Measurements from ENCODE around the gene KLF13. TPM values are rescaled to one million over a fixed set of nuclear protein-coding genes. Genes with fewer than 3 reads are reported as not detected.

Gene KLF13
- total RNA-seq, 1 experiment from 2014 or later, result 14.1 TPM

DNA sequence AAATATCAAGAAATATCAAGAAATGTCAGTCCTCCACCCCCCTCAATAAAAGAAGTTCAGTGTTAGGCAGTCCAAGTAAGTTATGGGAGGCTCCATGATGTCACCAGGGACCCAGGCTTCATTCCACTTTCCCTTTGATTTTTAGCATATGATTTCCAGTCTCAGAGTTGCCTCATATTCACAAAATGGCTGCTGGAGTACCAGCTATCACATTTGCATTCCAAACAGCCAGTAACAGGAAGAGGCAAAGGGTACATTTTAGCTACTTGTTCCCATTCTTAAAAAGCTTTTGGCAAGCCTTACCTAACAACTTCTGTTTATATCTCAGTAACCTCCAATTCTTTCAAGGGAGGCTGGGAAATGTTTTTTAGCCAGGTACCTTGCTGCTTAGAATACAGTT, 13.4 kb upstream of the KLF13 start:
- CTCF ChIA-PET, result no interaction called here
- H3K36me3 Mint-ChIP-seq (ENCODE audit: insufficient read depth, unreplicated experiment), result no peaks in the 10 kb centered on the region
- BruUV-seq (replicated peaks), result no TSS peak
- intact Hi-C loops (cut with micrococcal nuclease; ENCODE audit: unreplicated experiment), result no loop called here
- DNase-seq, result no peak
- no peaks in the 10 kb centered on the region for H3K4me1 Mint-ChIP-seq (ENCODE audit: low read depth, unreplicated experiment)
- H3K27me3 Mint-ChIP-seq (ENCODE audit: unreplicated experiment), result no peaks in the 10 kb centered on the region
- H3K9me3 Mint-ChIP-seq (ENCODE audit: low read depth, unreplicated experiment), result no peaks in the 10 kb centered on the region
- no peak overlapping the region for H3K4me3 Mint-ChIP-seq (ENCODE audit: low read depth, unreplicated experiment)
- H3K27ac Mint-ChIP-seq (ENCODE audit: unreplicated experiment), result no peak overlapping the region
- TF ChIP-seq, protein P1, sequence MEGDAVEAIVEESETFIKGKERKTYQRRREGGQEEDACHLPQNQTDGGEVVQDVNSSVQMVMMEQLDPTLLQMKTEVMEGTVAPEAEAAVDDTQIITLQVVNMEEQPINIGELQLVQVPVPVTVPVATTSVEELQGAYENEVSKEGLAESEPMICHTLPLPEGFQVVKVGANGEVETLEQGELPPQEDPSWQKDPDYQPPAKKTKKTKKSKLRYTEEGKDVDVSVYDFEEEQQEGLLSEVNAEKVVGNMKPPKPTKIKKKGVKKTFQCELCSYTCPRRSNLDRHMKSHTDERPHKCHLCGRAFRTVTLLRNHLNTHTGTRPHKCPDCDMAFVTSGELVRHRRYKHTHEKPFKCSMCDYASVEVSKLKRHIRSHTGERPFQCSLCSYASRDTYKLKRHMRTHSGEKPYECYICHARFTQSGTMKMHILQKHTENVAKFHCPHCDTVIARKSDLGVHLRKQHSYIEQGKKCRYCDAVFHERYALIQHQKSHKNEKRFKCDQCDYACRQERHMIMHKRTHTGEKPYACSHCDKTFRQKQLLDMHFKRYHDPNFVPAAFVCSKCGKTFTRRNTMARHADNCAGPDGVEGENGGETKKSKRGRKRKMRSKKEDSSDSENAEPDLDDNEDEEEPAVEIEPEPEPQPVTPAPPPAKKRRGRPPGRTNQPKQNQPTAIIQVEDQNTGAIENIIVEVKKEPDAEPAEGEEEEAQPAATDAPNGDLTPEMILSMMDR (IDR thresholded peaks at IDR 0.05; ENCODE audit: unreplicated experiment), result no peak

DNA sequence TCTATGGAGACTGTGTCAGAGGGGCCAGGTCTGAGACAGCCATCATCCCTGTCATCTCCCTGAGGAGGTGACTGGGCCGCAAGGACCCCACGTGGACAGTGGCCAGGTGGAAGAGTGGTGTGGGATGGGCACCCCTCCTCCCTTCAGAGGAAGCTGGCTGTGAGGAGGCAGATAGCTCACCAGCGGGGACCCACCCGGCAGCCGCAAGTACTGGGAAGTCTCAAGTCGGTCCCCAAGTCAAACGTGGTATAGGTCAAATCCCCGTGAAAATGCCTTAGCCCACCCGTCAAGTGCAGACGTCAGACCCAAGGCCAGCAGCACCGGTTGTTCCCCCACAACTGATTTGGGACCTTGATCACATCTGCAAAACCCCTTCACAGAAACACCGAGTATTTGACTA, 12.3 kb upstream of the KLF13 start:
- intact Hi-C loops (cut with micrococcal nuclease; ENCODE audit: unreplicated experiment), result no loop called here
- Mint-ChIP-seq H3K4me3 (ENCODE audit: low read depth, unreplicated experiment) (no peak overlapping the region), H3K27me3 (ENCODE audit: unreplicated experiment) (no peaks in the 10 kb centered on the region), H3K4me1 (ENCODE audit: low read depth, unreplicated experiment) (no peaks in the 10 kb centered on the region), H3K36me3 (ENCODE audit: insufficient read depth, unreplicated experiment) (no peaks in the 10 kb centered on the region), H3K9me3 (ENCODE audit: low read depth, unreplicated experiment) (no peaks in the 10 kb centered on the region), H3K27ac (ENCODE audit: unreplicated experiment) (no peak overlapping the region)
- no peak for DNase-seq
- CTCF ChIA-PET, result no interaction called here
- BruUV-seq (replicated peaks), result no TSS peak
- TF ChIP-seq, protein P1 (IDR thresholded peaks at IDR 0.05; ENCODE audit: unreplicated experiment), result no peak

DNA sequence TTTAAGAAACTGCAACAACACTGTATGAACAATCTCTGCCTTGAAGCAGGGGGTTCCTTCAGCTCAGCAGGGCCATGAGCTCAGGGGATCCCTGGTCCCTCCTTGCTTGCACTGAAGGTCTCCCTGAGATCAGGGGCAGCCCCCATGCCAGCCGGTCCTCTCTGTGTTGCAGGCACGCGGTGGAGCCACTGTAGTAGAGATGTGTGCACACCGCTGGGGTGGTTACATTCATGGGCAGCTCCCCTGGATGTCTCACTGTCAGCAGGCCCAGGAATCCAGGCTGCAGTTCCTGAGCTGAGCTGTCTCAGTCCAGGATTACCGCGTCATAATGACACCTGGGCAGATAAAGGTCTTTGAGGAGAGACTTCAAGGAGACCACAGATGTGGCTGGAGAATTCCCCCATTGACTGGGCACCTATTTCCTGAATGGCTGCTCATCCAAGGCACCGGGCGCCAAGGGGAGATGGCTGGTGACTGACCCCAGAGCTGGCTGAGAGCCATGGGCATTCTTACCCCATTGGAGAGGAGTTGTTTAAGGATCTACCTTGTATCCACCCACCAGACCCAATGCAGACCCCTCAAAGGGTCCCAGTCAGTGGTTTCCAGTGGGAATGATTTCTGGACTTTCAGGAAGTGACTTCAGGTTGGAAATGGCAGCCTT, 10.4 kb upstream of the KLF13 start:
- Mint-ChIP-seq H3K27ac (ENCODE audit: unreplicated experiment) (no peak overlapping the region), H3K36me3 (ENCODE audit: insufficient read depth, unreplicated experiment) (no peaks in the 10 kb centered on the region), H3K4me3 (ENCODE audit: low read depth, unreplicated experiment) (no peak overlapping the region), H3K27me3 (ENCODE audit: unreplicated experiment) (no peaks in the 10 kb centered on the region), H3K4me1 (ENCODE audit: low read depth, unreplicated experiment) (no peaks in the 10 kb centered on the region), H3K9me3 (ENCODE audit: low read depth, unreplicated experiment) (no peaks in the 10 kb centered on the region)
- no TSS peak for BruUV-seq (replicated peaks)
- DNase-seq, result no peak
- TF ChIP-seq, protein P1 (IDR thresholded peaks at IDR 0.05; ENCODE audit: unreplicated experiment), result no peak
- intact Hi-C loops (cut with micrococcal nuclease; ENCODE audit: unreplicated experiment), result no loop called here
- CTCF ChIA-PET, result no interaction called here

DNA sequence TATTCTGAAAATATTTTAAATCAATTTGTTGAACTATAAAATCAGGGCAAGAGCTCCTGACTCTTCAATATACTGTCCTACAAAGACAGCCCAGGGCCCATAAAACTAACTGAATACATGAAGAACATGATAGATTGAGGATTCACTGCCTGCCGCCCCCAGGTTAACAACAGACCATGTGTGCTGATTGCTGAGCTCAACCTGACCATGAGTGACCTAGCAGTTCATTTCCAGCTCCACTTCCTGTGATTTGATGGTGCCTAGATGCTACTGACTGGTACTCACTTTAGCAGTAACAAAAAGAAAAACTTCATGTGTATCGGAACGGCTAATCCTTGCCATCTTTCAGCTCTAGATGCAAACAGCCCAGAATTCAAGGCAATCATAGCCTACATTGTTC, 9.6 kb upstream of the KLF13 start:
- no peaks in the 10 kb centered on the region for H3K4me1 Mint-ChIP-seq (ENCODE audit: low read depth, unreplicated experiment)
- H3K4me3 Mint-ChIP-seq (ENCODE audit: low read depth, unreplicated experiment), result no peak overlapping the region
- BruUV-seq (replicated peaks), result no TSS peak
- CTCF ChIA-PET, result no interaction called here
- H3K27ac Mint-ChIP-seq (ENCODE audit: unreplicated experiment), result no peak overlapping the region
- no peaks in the 10 kb centered on the region for H3K27me3 Mint-ChIP-seq (ENCODE audit: unreplicated experiment)
- no peak for DNase-seq
- intact Hi-C loops (cut with micrococcal nuclease; ENCODE audit: unreplicated experiment), result no loop called here
- H3K36me3 Mint-ChIP-seq (ENCODE audit: insufficient read depth, unreplicated experiment), result no peaks in the 10 kb centered on the region
- H3K9me3 Mint-ChIP-seq (ENCODE audit: low read depth, unreplicated experiment), result no peaks in the 10 kb centered on the region
- TF ChIP-seq, protein P1 (IDR thresholded peaks at IDR 0.05; ENCODE audit: unreplicated experiment), result no peak
